Heart left ventricle (tissue), 13 donors: Measurements from ENCODE around the gene NOS1AP.

Experiments
- CTCF ChIP-seq, 12 donors: fragments of 200-600 bp; sonication (generic) in 4 of 12; IDR thresholded peaks; one replicate each; pipeline versions ENCODE4 v1.5.0 to v1.8.0; 2018 to 2022; ENCODE audit warnings: antibody characterized with exemption in 12 of 12, mild to moderate bottlenecking in 5 of 12
- POLR2A ChIP-seq, 2 donors: fragments of 450-650 bp; IDR thresholded peaks; one replicate each; pipeline ENCODE4 v1.6.1; 2017; ENCODE audit warnings: antibody characterized with exemption in 2 of 2, mild to moderate bottlenecking in 2 of 2, moderate library complexity in 2 of 2
- donor health status: ischemic (EF 13 %, LVEDD 7.1; RV severe dilation, severe dysfunction).
- donor health status: DM: no; HTN: yes; CAD: no.
- donor health status: DM: no; HTN: no; CAD: no.
- donor health status: ischemic (EF 25% LVEDD 6.9; RV normal size, moderate dysfunction).
- donor health status: ischemic (EF 25% LVEDD 5.7; RV mildly dilated, moderate dysfunction).
- donor health status: ischemic (EF 35%, LVEDD 5.7; RV mildly dilated, moderate dysfunction).
- donor health status: nonischemic (EF 11% LVEDD 7.7; RV severe dilation, severe dysfunction).
- donor health status: DM: yes; HTN: yes; CAD: no.
- donor health status: PGD.
- donor health status: ischemic (EF 29% LVEDD 5.4; RV normal size, mild dysfunction).
- donor health status: nonischemic (EF 23%, LVEDD 6.1; RV moderate dilation, normal function).

- TF ChIP-seq CTCF (IDR thresholded peaks at IDR 0.05), result no peak
- no peak for TF ChIP-seq POLR2A (IDR thresholded peaks at IDR 0.05)
These were observed 257.8 kb downstream of the NOS1AP start for GRCh38 chr1:162327144-162327787.
